Mucosa of rectum (tissue), 2 donors: ENCODE measurements around the gene NFYC.

ENCODE experiments used
- H3K27ac ChIP-seq, 2 donors: one replicate each; pipeline ENCODE4 v1.7.0; 2013; ENCODE audit warnings: inconsistent platforms in 2 of 2, low read depth in 2 of 2, low read length in 2 of 2
- H3K27me3 ChIP-seq, 2 donors: one replicate each; pipeline ENCODE4 v1.7.0; 2013; ENCODE audit warnings: low read length in 2 of 2; ENCODE audit not compliant: control insufficient read depth in 2 of 2, insufficient read depth in 2 of 2
- H3K36me3 ChIP-seq, 2 donors: one replicate each; pipeline ENCODE4 v1.7.0; 2013; ENCODE audit warnings: low read length in 2 of 2; ENCODE audit not compliant: control insufficient read depth in 2 of 2, insufficient read depth in 2 of 2
- H3K4me1 ChIP-seq, 2 donors: one replicate each; pipeline ENCODE4 v1.7.0; 2013; ENCODE audit warnings: low read length in 2 of 2, mild to moderate bottlenecking in 1 of 2; ENCODE audit not compliant: control insufficient read depth in 2 of 2, insufficient read depth in 2 of 2
- H3K4me3 ChIP-seq, 2 donors: one replicate each; pipeline ENCODE4 v1.7.0; 2013; ENCODE audit warnings: low read length in 2 of 2
- H3K9ac ChIP-seq, 2 donors: one replicate each; pipeline ENCODE4 v1.7.0; 2013; ENCODE audit warnings: low read length in 2 of 2, low read depth in 1 of 2, mild to moderate bottlenecking in 1 of 2
- H3K9me3 ChIP-seq, 2 donors: one replicate each; pipeline ENCODE4 v1.7.0; 2013; ENCODE audit warnings: low read length in 2 of 2; ENCODE audit not compliant: control insufficient read depth in 2 of 2
- donor health status: healthy.
- donor health status: Normal muscosa, but diverticular disease.

The NFYC gene

DNA sequence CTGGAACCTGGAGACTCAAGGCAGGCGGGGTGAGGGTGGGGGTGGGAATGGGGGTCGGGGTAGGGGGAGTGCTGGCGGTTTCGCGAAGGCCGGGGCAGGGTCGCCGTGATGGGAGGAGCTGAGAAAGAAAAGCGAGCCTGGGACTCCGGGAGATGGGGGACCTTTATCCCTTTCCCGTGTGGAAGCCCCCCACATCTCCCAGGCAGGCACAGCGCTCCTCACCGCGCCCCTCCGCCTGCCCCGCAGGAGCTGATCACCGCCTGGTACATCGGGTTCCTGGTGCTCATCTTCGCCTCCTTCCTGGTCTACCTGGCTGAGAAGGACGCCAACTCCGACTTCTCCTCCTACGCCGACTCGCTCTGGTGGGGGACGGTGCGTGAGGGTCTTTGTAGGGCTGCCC is 127.6 kb downstream of the NFYC start:
- Histone ChIP-seq H3K4me1 (peaks cover 2% of the 10 kb centered on the region in 2 donors), H3K27ac (no peak overlapping the region), H3K9ac (no peak overlapping the region), H3K4me3 (no peak overlapping the region), H3K27me3 (no peaks in the 10 kb centered on the region), H3K9me3 (no peaks in the 10 kb centered on the region), H3K36me3 (no peaks in the 10 kb centered on the region)

DNA sequence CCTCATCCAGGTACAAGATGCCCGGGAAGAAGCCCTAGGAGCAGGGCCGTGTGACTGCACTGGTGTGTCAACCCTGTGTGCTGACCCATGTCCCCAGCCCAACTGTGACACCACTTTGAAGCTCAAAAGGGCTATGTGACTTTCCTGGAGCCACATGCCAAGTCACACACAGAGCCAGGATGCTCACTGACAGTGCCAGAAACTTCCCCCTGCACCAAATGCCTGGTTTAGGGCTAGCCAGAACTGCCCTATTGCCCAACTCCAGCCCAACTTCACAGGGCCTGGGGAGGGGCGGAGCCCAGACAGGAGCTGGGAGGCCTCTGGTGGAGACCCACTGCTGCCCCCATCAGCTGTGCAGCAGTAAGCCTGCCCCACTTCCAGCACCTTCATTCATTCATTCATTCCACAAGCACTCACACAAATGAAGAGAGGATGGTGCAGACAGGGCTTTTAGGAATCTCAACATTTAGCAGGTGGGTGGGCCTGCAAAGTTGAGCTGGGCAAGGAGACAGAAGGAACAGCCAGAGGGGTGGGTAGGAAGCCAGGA is 128.8 kb downstream of the NFYC start:
- Histone ChIP-seq H3K4me3 (no peak overlapping the region), H3K27me3 (no peaks in the 10 kb centered on the region), H3K27ac (no peak overlapping the region), H3K9me3 (no peaks in the 10 kb centered on the region), H3K9ac (no peak overlapping the region), H3K4me1 (peaks cover 2% of the 10 kb centered on the region in 2 donors), H3K36me3 (no peaks in the 10 kb centered on the region)
